OCI-LY3 (cell line): ENCODE data around the gene MYO5B.
"Not testable (repeated sequence)": the region's sequence is repeated elsewhere in the genome, so short reads cannot be mapped to it uniquely, and the experiment has no call there.

Experiments used
- H2AFZ ChIP-seq: fragments of 200-600, 300-600 bp; shearing (Covaris generic); 2 replicates; pipeline ENCODE4 v1.6.0; 2014; ENCODE audit warnings: antibody characterized with exemption, low read depth, low read length
- H3K27ac ChIP-seq: fragments of 200-600, 300-600 bp; sonication (generic); 2 replicates; pipeline ENCODE4 v1.5.1; 2014; ENCODE audit warnings: mild to moderate bottlenecking, low read length, moderate library complexity, mixed read lengths
- H3K27me3 ChIP-seq: fragments of 200-600, 300-600 bp; sonication (generic); 2 replicates; pipeline ENCODE4 v1.6.1; 2014; ENCODE audit warnings: low read depth, low read length, mixed read lengths
- H3K36me3 ChIP-seq: fragments of 200-600, 300-600 bp; sonication (generic); replicated peaks from 2 replicates; pipeline ENCODE3; 2014; ENCODE audit warnings: low read depth, low read length, mixed read lengths
- H3K4me1 ChIP-seq: fragments of 300-600, 200-600 bp; sonication (generic); 2 replicates; pipeline ENCODE4 v1.6.1; 2014; ENCODE audit warnings: low read length, mixed read lengths
- H3K4me2 ChIP-seq: fragments of 200-600, 300-600 bp; sonication (generic); 2 replicates; pipeline ENCODE4 v1.6.1; 2014; ENCODE audit warnings: low read length, mixed read lengths
- H3K4me3 ChIP-seq: fragments of 300-600, 200-600 bp; sonication (generic); 2 replicates; pipeline ENCODE4 v1.5.1; 2014; ENCODE audit warnings: antibody characterized with exemption, mild to moderate bottlenecking, low read length, moderate library complexity
- H3K79me2 ChIP-seq: fragments of 300-600, 200-600 bp; shearing (Covaris generic); 2 replicates; pipeline ENCODE4 v1.6.1; 2014; ENCODE audit warnings: mild to moderate bottlenecking, low read length, mixed read lengths
- H3K9ac ChIP-seq: fragments of 300-600, 200-600 bp; shearing (Covaris generic); 2 replicates; pipeline ENCODE4 v1.6.0; 2014; ENCODE audit warnings: mild to moderate bottlenecking, low read length, moderate library complexity
- H3K9me3 ChIP-seq: fragments of 200-600, 300-600 bp; shearing (Covaris generic); 2 replicates; pipeline ENCODE4 v1.6.1; 2014; ENCODE audit warnings: low read length, mixed read lengths; ENCODE audit not compliant: insufficient read depth
- H4K20me1 ChIP-seq: fragments of 200-600, 300-600 bp; sonication (generic); 2 replicates; pipeline ENCODE4 v1.6.1; 2016; ENCODE audit warnings: low read length, mixed read lengths; ENCODE audit not compliant: insufficient read depth
- EZH2phosphoT487 ChIP-seq: fragments of 200-600 bp; shearing (Covaris generic); IDR thresholded peaks from 2 replicates; pipeline ENCODE4 v1.6.1; 2018; ENCODE audit warnings: antibody characterized with exemption, mixed run types, low read depth
- TF ChIP-seq, protein P1 (sequence below): fragments of 200-600, 300-600 bp; sonication (generic); IDR thresholded peaks from 2 replicates; pipeline ENCODE4 v1.5.1; 2014; ENCODE audit warnings: antibody characterized with exemption, low read length, low read depth

Gene MYO5B

DNA sequence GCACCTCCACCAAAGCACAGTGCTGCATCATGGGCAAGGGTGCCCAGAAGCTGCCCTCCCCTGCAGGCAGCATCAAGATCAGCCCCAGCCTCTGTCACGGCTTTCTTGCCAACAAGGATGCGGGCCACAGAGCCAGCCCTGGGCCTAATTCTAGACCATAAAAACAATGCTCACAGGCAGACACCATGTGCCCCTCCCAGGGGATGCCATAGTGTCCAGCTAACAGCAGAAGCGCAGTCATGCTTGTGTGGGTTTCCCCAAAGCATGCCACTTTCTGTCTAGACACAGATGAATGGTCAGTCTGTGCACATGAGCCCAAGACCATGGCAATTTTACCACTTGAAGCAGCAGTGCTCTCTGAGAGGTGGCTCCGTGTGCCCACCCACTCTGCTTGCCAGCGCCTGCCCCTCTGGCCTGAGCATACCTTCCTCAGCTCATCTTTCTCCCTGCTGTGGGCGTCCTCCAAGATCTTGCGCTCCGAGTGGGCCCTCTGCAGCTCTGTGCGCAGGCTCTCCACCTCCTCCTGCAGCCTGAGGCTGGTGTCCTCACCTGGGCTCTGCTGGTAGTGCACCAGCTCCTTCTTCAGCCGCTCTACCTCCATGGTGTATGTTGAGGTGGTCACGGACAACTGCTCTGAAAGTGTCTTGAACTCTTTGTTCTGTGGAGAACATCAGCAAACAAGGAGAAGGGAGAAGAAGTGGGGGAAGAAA, 300.3 kb downstream of the MYO5B start:
- H3K4me3 ChIP-seq = no peak overlapping the region
- H2AFZ ChIP-seq = no peak overlapping the region
- H3K4me2 ChIP-seq = no peak overlapping the region
- no peak overlapping the region for H3K27ac ChIP-seq
- peaks cover 20% of the 10 kb centered on the region for H4K20me1 ChIP-seq
- no peaks in the 10 kb centered on the region for H3K4me1 ChIP-seq
- no peak overlapping the region for H3K9ac ChIP-seq
- peaks cover 55% of the 10 kb centered on the region for H3K27me3 ChIP-seq
- H3K9me3 ChIP-seq = no peaks in the 10 kb centered on the region
- H3K36me3 ChIP-seq = no peaks in the 10 kb centered on the region
- H3K79me2 ChIP-seq = no peaks in the 10 kb centered on the region
- no peak for TF ChIP-seq EZH2phosphoT487
- TF ChIP-seq, protein P1, sequence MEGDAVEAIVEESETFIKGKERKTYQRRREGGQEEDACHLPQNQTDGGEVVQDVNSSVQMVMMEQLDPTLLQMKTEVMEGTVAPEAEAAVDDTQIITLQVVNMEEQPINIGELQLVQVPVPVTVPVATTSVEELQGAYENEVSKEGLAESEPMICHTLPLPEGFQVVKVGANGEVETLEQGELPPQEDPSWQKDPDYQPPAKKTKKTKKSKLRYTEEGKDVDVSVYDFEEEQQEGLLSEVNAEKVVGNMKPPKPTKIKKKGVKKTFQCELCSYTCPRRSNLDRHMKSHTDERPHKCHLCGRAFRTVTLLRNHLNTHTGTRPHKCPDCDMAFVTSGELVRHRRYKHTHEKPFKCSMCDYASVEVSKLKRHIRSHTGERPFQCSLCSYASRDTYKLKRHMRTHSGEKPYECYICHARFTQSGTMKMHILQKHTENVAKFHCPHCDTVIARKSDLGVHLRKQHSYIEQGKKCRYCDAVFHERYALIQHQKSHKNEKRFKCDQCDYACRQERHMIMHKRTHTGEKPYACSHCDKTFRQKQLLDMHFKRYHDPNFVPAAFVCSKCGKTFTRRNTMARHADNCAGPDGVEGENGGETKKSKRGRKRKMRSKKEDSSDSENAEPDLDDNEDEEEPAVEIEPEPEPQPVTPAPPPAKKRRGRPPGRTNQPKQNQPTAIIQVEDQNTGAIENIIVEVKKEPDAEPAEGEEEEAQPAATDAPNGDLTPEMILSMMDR = no peak

DNA sequence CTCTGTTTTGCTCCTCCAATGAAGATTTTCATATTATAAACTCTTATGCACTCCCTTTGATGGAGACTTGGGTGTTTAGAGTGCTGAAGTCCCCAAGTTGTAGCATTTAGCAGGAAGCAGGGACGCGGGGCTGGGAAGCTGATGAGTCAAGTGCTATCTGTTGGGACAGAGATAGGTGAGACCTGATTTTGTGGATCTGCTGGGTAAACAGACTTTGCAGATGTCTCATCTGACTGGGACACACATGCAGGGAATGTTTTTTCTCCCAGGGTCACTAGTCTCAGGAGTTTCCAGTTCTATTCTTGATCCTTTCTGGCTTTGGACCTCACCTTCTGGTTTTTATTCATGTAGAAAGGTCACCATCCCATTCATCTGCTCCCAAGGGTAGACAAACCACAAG, 301.9 kb downstream of the MYO5B start:
- peaks cover 51% of the 10 kb centered on the region for H3K27me3 ChIP-seq
- no peak overlapping the region for H2AFZ ChIP-seq
- no peaks in the 10 kb centered on the region for H3K4me1 ChIP-seq
- peaks cover 11% of the 10 kb centered on the region for H4K20me1 ChIP-seq
- H3K79me2 ChIP-seq = no peaks in the 10 kb centered on the region
- H3K9ac ChIP-seq = no peak overlapping the region
- H3K9me3 ChIP-seq = no peaks in the 10 kb centered on the region
- TF ChIP-seq, protein P1 = no peak
- no peak for TF ChIP-seq EZH2phosphoT487
- H3K4me2 ChIP-seq = no peak overlapping the region
- no peaks in the 10 kb centered on the region for H3K36me3 ChIP-seq
- H3K4me3 ChIP-seq = no peak overlapping the region
- no peak overlapping the region for H3K27ac ChIP-seq

DNA sequence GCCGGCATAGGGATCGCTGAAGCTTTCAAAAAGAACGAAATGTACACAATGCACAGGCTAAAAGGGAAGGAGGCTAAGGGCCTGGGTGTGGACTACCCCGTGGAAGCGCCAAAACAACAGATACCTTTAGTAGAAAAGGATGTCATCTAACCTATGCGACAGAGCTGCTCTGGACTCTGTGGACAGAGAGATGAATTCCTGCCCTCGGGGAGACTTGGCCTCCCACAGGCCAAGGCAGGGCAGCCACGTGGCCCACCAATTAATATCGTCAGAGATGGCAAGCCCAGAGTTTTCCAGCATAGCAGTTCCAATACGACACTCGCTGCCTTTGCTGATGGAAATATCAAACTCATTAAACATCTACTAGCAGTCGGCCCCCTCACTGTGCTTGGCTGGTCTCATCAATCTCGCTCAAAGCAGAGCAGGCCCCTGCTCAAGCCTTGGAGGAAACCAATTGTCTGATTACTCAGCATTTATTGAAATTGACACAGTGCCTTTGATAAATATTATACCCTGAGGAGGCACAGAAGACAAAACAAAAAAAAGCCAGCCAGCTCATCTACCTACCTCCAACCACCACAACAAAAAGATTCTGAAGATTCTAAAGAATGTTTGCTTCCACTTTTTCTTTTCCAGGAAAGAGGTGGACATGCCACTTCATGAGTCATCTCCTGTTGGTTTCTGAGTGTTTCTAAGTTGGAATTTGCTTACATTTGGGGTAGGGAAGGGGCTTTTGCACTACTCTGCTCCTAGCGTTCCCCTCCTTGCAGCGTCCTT, 302.6 kb downstream of the MYO5B start:
- no peak overlapping the region for H3K27ac ChIP-seq
- H3K4me2 ChIP-seq = no peak overlapping the region
- H3K27me3 ChIP-seq = peaks cover 51% of the 10 kb centered on the region
- no peaks in the 10 kb centered on the region for H3K79me2 ChIP-seq
- H3K9ac ChIP-seq = no peak overlapping the region
- no peaks in the 10 kb centered on the region for H3K4me1 ChIP-seq
- H3K9me3 ChIP-seq = no peaks in the 10 kb centered on the region
- no peaks in the 10 kb centered on the region for H3K36me3 ChIP-seq
- H4K20me1 ChIP-seq = peaks cover 11% of the 10 kb centered on the region
- TF ChIP-seq, protein P1 = no peak
- TF ChIP-seq EZH2phosphoT487 = no peak
- no peak overlapping the region for H3K4me3 ChIP-seq
- H2AFZ ChIP-seq = no peak overlapping the region

GRCh38 chr18:49890041-49890440, 304.9 kb downstream of the MYO5B start:
- Histone ChIP-seq H3K4me1 (no peaks in the 10 kb centered on the region), H3K79me2 (no peaks in the 10 kb centered on the region), H3K9me3 (no peaks in the 10 kb centered on the region), H2AFZ (no peak overlapping the region), H4K20me1 (peaks cover 3% of the 10 kb centered on the region; the same call in 1 of the 2 replicates), H3K9ac (no peak overlapping the region), H3K27me3 (peaks cover 47% of the 10 kb centered on the region), H3K4me2 (no peak overlapping the region), H3K36me3 (no peaks in the 10 kb centered on the region), H3K27ac (no peak overlapping the region), H3K4me3 (no peak overlapping the region)
- TF ChIP-seq, protein P1 = no peak
- no peak for TF ChIP-seq EZH2phosphoT487

GRCh38 chr18:49889552-49889951, 305.4 kb downstream of the MYO5B start:
- not testable (repeated sequence) for H3K4me2 ChIP-seq, H3K27ac ChIP-seq, H3K36me3 ChIP-seq, H2AFZ ChIP-seq, H4K20me1 ChIP-seq, H3K4me3 ChIP-seq, H3K9me3 ChIP-seq, H3K79me2 ChIP-seq, H3K4me1 ChIP-seq, H3K9ac ChIP-seq
- H3K27me3 ChIP-seq = peaks cover 47% of the 10 kb centered on the region
